ENCODE results near the gene NIN.

The NIN gene

DNA sequence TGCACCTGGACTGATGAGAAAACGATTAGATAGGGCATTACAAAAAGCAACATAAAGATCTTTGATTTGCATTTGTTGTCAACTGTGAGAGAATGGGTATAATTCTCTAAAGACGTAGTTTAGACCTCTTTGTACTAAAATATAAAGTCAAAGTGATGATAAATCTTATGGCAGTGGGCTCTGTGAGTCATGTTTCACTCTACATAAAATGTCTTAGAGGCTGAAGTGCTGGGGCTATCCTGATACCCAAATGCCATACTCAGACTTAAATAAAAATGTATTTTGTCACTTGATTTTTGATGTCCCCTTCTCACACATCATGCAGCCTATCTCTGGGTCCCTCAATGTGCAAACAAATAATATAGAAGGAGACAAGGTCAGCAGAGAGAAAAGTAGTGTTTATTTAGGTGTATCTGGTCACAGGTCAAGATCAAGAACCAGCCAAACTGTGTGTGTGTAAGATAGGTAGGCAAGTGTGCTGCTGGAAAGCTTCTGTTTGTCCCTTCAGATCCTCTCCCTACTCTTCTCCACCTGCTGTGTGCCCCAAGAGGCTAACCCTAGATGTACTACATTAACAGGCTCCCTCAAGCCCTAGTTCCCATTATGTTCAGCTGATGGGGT, 7.0 kb upstream of the NIN start:
- no peak for DNase-seq (ENCODE audit: extremely low read depth in 1 of 2, low read depth in 1 of 2)

DNA sequence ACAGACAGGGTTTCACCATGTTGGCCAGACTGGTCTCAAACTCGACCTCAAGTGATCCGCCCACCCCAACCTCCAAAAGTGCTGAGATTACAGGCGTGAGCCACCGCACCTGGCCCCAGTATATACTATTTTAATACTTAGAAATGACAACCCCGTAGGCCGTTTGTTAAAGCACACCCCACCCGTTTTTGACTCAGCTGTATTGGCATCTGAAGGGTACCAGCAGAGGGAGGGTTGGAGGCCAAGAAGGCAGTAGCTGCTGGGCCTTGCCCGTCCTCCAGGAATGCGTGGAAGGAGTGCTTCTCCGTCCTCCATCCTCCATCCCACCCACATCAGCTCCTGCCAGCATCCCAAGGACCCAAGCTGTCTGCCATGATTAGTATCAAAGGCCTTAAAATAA, 6.3 kb upstream of the NIN start:
- DNase-seq (ENCODE audit: extremely low read depth in 1 of 2, low read depth in 1 of 2): no peak

DNA sequence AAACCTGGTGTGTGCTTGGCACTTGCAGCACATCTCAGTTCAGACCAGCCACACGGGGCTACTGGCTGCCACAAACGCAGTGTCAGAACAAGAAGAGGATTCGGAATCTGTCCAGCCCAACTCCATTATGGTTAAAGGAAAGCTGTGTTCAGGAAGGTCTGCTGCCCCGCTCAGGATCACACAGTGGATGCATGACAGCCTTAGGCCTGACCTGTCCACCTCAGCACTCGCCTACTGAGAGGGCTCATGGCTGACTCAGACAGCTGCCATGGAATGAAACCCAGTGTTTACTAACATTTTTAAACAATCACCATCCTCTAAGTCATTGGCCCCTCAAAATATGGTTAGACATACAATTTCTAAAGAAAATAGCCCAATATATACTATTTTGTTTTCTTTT, 5.6 kb upstream of the NIN start:
- DNase-seq (ENCODE audit: extremely low read depth in 1 of 2, low read depth in 1 of 2): no peak

DNA sequence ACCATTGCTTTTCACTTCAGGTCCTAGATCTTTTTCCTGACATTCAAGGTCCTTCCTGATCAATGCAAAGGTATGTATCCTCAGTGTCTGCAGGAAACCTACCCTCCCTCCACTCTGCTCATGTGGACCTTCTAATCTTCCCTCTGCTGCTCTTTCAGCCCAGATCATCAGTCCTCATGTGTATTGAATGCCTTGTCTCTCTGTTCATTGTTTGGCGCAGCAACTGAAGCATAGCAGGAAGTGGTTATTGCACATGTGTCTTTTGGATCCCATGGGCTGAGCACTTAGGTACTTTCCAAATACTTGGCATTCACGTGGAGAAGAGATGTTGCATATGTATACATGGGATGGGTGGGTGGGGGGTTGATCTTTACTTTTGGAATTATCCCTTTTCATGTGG, 4.3 kb upstream of the NIN start:
- DNase-seq (ENCODE audit: extremely low read depth in 1 of 2, low read depth in 1 of 2): no peak

DNA sequence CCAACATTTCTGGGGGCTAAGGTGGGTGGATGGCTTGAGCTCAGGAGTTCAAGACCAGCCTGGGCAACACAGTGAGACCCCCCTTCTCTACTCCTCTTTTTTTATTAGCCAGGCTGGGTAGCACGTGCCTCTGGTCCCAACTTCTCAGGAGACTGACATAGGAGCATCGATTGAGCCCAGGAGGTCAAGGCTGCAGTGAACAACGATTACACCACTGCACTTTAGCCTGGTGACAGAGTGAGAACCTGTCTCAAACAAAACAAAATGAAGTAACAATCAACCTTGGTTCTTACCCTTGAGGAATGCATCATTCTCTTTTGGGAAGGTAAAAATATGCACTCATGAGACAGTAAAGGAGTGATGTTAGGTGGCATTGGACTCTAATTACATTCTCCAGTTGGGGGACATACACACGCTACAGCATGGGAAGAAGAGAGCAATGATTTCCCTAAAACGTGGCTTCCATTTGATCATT, 3.9 kb upstream of the NIN start:
- no peak for DNase-seq (ENCODE audit: extremely low read depth in 1 of 2, low read depth in 1 of 2)

DNA sequence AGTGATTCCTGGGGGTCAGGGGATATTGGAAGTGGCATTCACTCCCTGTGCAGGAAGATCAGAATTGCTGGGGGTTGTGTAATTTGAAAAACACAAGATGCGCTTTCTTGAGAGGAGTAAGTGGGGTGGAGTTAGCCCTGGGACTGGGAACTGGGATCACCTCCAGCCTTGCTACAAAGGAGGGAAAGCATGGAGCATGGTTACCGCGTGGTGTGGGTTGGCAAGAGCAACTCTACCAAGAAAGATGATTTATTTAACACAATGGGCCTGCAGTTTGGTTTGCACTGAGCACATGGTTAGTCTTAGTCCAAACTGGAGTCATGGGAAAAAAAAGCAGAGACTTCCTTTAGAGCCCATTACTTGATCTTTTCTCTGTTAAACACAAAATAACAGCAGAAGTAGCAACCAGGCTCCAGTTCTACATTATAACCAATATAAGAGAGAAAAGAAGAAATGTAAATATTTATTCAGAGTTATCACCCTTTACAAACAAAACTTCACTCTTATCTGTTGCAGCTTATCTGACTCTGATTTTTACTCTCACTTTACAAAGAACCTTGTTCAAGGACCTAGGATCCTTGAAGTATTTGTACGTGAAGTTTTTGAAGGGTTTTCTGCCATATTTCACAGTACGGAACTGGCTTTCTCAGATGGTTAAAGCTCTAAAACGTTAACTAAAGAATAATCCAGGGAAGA, 2.1 kb upstream of the NIN start:
- DNase-seq (ENCODE audit: extremely low read depth in 1 of 2, low read depth in 1 of 2): no peak

DNA sequence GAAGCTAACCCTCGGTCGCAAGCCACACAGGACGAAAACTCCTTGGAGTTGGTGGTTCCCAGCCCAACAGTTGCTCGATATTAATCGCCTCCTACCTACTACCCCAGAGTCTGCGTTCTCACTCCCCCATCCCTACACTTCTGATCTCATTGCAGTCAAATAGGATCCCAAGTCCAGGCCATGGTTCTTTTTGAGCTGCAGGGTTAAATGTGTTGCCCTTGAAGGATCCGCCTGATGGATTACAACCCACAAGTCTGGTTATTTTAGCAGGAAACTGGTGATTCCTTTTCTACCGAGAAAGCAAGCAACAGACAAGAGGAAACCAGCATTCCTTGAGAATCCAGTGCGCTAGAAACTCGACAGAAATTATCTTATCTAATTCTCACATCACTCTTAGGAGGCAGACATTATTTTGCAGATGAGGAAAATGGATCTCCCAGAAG, 785 bp upstream of the NIN start:
- DNase-seq (ENCODE audit: extremely low read depth in 1 of 2, low read depth in 1 of 2): no peak

DNA sequence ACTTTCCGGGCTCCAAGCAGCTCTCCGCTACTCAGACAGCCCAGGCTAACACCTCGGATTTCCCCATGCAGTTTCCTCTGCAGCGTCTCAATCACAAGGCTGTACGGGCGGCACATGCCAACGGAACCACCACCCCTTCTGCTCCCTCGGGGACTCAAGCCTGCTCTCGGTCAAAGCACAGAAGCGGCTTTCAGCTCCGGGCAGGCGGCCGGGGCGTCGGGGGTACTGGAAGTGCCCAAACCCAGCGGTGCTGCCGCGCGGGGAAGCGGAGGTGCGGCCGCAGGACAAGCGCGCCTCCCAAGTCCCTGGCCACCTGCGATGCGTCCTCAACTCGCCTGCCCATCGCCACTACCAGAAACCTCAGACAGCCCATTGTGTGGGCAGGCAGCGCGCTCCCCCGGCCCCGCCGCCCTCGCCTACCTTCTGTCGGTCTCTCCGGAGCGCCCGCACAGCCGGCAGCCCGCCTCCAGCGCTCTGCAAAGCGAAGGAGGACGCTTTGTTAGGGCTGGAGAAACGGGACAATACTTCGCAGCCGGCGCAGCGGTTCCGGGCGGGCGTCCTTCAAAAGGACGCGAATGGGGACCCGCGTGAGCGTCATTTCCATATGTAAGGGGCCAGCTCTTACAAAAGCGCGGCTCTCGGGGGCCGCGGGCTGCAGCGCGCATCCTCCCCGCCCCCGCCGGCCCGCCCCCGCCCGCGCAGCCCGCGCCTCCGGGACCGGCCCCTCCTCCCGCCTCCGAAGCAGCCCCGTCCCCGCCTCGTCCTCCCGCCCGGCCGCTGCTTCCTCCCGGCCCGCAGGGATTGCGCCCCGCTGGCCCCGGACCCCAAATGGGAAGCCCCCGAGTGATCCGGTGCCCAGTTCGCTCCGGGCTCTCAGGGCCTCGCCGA, 674 bp downstream of the NIN start:
- DNase-seq (ENCODE audit: extremely low read depth in 1 of 2, low read depth in 1 of 2): peak; percentile 33 to 38

DNA sequence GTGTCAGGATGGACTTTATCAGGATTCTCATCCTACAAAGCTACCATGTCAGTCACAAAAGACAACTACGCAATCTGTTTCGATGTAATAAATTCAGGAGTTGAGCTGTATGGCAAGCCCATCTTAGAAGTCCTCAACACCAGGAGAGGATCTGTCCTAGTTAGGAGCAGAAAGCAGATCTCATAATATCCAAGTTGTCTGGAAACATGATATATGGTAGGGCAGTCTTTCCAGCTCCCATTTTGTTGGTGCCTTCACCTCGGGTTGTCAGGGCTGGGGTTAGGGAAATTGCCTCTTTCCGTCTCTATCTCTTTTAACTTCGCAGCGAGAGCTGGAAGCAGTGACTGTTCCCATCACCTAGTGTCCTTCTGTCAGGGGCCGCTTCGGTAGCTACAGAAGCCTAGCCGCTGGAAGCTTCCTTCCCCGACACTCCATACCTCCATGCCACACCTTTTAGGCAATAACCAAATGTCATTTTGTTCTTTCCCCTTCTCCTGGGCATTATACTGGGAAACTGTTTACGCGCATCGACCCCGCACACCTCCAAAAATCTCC, 1.4 kb downstream of the NIN start:
- DNase-seq (ENCODE audit: extremely low read depth in 1 of 2, low read depth in 1 of 2): no peak

DNA sequence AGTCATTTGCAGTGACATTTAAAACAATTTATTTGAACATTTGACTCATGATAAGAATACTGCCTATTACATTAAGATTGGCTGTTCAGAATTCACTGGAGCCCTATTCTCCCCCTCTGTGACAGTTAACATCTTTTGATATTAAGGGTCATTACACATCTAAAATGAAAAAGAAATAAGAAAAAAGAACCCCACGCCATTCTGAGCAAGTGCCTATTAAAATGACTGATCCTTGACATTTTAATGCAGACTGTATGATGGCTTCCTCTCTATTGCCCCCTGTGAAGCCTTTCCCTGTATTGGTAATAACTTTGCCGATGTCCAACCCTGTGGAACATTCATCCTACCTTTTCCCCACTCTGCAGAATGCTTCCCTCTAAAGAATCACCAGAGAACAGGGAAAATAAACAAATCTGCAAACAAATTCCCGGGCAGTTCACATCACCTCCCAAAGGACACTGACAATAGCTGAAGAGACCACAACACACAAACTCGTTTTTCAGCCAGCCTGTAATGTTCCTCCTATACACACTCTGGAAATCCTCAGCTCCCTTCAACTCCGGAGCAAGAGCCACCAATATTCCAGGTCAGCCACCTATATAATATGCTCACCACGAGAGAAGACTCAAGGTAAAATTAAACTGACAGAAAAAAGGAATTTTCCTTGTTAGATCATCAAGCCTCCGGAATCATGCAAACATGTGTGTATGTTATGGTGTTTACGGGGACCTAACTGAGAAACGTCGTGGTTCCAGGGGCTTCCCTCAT, 2.1 kb downstream of the NIN start:
- DNase-seq (ENCODE audit: extremely low read depth in 1 of 2, low read depth in 1 of 2): no peak

DNA sequence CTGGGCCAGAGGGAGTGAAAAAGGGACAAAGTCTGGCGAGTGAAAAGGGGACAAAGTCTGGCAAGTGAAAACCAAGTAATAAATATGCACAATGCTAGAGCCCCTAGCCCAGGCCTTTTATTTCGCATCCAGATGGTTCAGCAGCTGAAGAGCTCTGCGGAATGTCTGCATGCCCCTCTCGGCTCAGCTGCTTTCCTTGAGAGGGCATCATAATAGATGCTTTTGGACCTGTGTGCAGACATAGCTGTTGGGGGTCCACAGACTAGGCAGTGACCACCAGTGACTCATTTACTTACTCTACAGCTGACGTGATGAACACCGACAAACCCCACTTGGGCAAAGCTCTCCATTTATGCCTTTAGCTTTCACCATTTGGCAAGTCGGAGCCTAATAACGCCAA, 4.3 kb downstream of the NIN start:
- DNase-seq (ENCODE audit: extremely low read depth in 1 of 2, low read depth in 1 of 2): no peak

DNA sequence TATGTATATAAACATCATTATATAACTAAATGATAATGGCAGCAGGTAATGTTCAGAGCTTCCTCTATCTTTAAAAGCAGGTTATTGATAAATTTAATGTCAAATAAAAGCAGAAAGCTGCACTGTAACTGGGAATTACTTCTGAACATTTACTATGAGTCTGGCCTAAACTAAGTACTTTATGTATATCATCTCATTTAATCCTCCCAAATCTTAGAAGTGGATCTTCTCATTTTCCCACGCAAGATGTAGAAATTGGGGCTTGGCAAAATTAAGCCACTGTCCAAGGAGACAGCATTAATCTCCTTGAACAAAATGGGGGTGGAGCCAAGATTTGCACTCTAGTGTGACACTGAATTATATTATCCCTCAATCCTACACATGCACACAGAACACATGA, 5.7 kb downstream of the NIN start:
- no peak for DNase-seq (ENCODE audit: extremely low read depth in 1 of 2, low read depth in 1 of 2)

DNA sequence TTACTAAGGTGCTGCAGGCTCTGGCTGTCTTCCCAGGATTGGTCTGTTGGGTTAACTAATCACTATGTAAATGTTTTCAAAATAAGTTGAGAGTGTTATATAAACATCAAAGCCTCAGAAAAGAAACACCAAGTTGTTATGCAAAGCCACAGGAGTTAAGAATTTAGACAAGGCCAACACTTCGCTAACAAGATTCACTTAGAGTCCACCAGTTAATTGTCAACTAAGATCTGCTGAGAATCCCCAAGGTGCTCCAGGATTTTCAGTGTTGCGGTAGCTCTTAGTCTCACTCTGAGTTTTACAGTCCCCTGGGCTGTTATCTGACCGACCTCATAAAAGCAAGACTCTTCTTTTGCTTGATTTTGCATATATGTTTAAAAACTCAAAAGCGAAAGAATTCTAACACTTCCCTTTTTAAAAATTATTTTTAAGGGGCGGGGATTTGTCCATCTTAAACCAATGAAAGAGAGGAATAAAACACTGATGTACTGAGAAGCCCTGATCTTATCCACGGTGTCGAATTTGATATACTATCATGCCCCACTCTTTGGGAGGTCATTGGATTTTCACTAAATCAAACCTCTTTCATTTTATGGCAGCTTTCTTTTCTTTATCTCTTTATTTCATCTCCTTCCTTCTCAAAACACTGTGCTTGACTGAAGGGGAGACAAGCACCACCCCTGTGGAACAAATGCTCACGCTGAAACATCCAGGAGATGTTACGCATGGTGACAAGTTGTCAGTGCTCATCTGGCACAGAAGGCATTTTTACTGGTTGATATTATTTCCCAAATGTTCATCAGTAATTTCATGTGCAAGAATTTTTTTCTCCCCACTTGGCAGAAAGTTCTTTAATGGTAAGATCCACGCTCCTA, 7.0 kb downstream of the NIN start:
- no peak for DNase-seq (ENCODE audit: extremely low read depth in 1 of 2, low read depth in 1 of 2)

DNA sequence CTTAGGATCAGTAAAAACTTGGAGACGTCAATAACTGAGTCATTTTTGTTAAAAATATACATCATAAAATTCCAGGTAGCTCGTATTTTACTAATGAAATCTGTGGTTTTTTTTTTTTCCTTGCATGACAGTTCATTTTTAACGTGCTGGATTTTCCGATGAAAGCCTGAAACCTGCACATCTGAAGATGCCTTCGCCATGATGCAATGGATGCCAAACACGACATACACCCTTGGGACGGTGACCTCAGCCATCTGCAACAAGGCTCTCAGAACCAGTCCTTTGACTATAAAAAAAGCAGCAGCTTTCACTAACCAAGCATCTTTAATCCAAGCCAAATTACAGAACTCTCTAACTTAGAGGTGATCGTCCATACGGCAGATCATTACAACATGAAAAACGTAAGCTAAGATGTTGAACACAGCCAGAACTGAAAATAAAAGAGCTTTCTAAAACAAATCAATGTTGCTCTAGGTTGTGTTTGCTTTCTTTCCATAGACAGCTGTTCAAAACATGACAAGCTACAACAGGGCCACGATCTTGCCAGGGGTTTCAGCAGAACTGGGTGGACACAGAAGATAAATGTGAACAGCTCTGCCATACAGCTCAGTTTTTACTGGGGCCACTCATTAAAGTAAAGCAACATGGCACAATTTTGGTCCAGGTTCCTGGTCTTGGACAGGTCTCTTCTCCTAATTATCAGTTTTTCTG, 7.8 kb downstream of the NIN start:
- DNase-seq (ENCODE audit: extremely low read depth in 1 of 2, low read depth in 1 of 2): no peak

DNA sequence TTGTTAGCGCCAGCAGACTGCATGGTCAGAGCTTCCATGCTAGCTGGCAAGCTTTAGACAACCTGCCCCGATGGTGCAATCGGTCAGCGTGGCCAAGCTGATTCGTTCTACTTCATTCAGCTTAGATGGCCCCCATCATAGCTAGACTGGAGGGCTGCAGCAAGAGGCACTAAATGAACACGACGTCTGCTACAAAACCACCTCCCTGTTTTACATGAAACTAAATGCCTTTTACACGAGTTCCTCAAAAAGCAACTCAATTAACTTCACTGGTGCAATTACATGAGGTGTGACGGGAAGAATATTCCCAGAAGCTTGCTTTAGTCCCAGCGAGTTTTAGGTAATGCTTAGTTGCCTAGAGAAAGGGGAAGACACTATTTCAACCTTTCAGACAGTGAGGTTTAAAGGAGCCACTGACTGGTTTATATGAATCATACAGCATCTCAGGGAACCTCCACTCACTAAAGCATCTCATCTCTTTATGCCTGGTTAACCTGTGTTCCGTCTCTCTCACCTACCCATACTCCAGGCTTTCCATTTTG, 8.4 kb downstream of the NIN start:
- DNase-seq (ENCODE audit: extremely low read depth in 1 of 2, low read depth in 1 of 2): no peak

DNA sequence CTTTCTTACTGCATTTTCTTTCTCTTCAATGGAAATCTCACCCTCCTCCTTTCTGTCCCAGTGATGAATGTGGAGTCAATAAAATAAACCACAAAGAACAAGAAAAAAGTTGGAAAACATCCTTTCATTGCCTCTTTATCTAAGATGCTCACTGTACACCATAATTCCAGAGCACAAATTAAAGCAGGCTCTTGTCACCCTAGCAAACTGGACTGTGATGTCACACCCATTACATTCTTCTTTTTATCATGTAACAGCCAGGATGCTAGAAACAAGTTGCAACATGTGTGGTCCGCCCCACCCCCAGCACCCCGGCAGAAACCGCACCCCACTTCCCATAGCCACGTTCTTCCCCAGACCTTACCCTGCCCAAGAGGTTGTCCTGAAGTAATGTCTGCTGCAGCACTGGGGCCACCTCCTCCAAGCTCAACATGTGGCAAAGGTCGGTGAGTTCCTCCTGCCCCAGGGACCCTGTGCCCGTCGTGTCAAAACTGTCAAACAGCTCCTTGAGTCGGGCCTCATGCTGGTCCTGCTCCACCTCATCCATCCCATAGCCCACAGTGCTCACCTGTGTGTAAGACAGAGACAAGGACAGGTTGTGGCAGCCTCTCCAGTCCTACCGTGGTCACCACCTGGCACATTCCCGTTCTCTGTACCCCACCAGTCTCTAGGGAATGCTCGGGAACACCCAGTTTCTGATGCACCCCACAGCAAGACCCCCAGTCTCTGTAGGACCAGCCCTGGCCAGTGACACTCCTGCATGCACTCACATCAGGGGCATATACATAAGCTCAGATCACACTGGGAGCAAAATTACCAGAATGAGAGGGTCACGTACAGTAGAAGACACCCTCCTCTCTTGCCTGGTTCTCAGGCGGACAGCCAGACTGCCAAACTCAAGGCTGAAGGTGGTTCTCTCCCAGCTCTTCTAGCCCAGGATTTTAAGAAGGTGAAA, 9.2 kb downstream of the NIN start:
- DNase-seq (ENCODE audit: extremely low read depth in 1 of 2, low read depth in 1 of 2): peak in 1 of 2 donors; percentile 17

DNA sequence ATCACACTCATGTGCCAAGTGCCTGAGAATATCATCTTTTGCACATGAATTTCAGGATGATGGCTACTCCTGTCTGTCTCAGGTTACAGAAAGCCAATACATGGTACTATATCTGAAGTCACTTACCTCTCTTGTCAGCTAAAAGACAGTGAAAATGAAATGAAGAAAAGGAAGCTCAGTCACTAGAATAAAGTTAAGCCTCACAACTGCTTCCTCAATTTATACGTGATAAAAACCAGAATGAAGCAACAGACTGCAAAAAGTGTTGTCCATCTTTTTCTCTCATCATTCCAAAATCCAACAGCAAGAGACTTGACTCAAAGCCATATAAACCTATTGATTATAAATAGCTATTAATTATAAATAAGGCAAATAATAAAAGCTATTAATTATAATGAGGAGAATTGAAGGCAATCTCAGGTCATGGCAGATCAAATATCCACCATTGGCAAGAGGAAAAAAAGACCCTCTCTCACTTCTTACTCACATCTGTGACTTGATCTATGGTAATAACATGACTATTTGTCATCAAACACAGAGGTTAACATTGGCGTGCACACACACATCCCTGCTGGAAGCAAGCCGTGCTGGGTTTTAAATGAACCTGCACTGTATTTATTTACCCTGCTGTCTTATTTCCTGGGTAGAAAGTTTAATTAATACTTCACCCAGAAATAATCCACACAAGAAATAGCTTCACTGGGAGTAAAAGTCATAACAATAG, 10.0 kb downstream of the NIN start:
- DNase-seq (ENCODE audit: extremely low read depth in 1 of 2, low read depth in 1 of 2): no peak
